Stimulated activated effector memory CD8-positive, alpha-beta T cell treated with anti-CD3 and anti-CD28 coated beads, Interleukin-12 subunit alpha, Interleukin-12 subunit beta, amount 100 ng/mL, for 72 hours (primary cell): ENCODE results near the gene ALDH1L1.
"Not testable (repeated sequence)": the region's sequence is repeated elsewhere in the genome, so short reads cannot be mapped to it uniquely, and the experiment has no call there.

Experiments
- ATAC-seq: fragments of 150-1000 bp; cut with Tn5 transposase; 2 replicates; pipeline ENCODE4 v1.10.0; 2021
- DNase-seq, 2 donors: peaks; one replicate each; pipeline ENCODE4 v3.0.0; 2021 to 2022; ENCODE audit warnings: low spot score in 2 of 2
- H3K27ac Mint-ChIP-seq: one replicate; pipeline ENCODE4 v1.8.0; 2022; ENCODE audit warnings: mild to moderate bottlenecking, mixed read lengths
- H3K36me3 Mint-ChIP-seq: one replicate; pipeline ENCODE4 v1.8.0; 2022; ENCODE audit warnings: mild to moderate bottlenecking, mixed read lengths
- H3K4me1 Mint-ChIP-seq: one replicate; pipeline ENCODE4 v1.8.0; 2022; ENCODE audit warnings: mixed read lengths
- H3K4me3 Mint-ChIP-seq: one replicate; pipeline ENCODE4 v1.8.0; 2022; ENCODE audit warnings: mild to moderate bottlenecking, mixed read lengths
- H3K9me3 Mint-ChIP-seq: one replicate; pipeline ENCODE4 v1.8.0; 2022; ENCODE audit warnings: mixed read lengths

ALDH1L1 gene

GRCh38 chr3:126085276-126085675, 95.1 kb downstream of the ALDH1L1 start:
- ATAC-seq (no peak), DNase-seq (peak in 1 of 2 donors; percentile 50)
- H3K27ac Mint-ChIP-seq = peak overlapping the region; percentile 77
- peaks cover 6% of the 10 kb centered on the region for H3K36me3 Mint-ChIP-seq
- peak overlapping the region; percentile 90 for H3K4me3 Mint-ChIP-seq
- peaks cover 24% of the 10 kb centered on the region for H3K4me1 Mint-ChIP-seq
- H3K9me3 Mint-ChIP-seq = peaks cover 3% of the 10 kb centered on the region

- Mint-ChIP-seq H3K36me3 (peaks cover 6% of the 10 kb centered on the region), H3K27ac (peak overlapping the region; percentile 77), H3K9me3 (peaks cover 3% of the 10 kb centered on the region), H3K4me1 (peaks cover 24% of the 10 kb centered on the region), H3K4me3 (peak overlapping the region; percentile 90)
- DNase-seq (peak in 1 of 2 donors; percentile 46), ATAC-seq (no peak)
These were observed 95.6 kb downstream of the ALDH1L1 start for GRCh38 chr3:126084768-126085180.

- Mint-ChIP-seq H3K36me3 (peaks cover 6% of the 10 kb centered on the region), H3K4me3 (peak within 1 kb of the TSS; percentile 90), H3K27ac (peak within 1 kb of the TSS; percentile 95), H3K9me3 (peaks cover 3% of the 10 kb centered on the region), H3K4me1 (peaks cover 24% of the 10 kb centered on the region)
- DNase-seq (peak; percentile 79 to 93), ATAC-seq (peak; percentile 93)
These were observed 96.2 kb downstream of the ALDH1L1 start, which contains the start of gene SLC41A3 for GRCh38 chr3:126083913-126084767. TSS of gene SLC41A3 (minus strand) at chr3:126084124. CDS start at chr3:126068219, 15,905 bp downstream.

GRCh38 chr3:126083511-126083912, 96.9 kb downstream of the ALDH1L1 start:
- DNase-seq = peak in 1 of 2 donors; percentile 34
- peaks cover 24% of the 10 kb centered on the region for H3K4me1 Mint-ChIP-seq
- peaks cover 6% of the 10 kb centered on the region for H3K36me3 Mint-ChIP-seq
- H3K27ac Mint-ChIP-seq = peak overlapping the region; percentile 95
- H3K9me3 Mint-ChIP-seq = peaks cover 3% of the 10 kb centered on the region
- ATAC-seq = peak; percentile 77
- H3K4me3 Mint-ChIP-seq = peak overlapping the region; percentile 90

GRCh38 chr3:126083138-126083445, 97.3 kb downstream of the ALDH1L1 start:
- peak in 1 of 2 donors; percentile 47 for DNase-seq
- no peak for ATAC-seq
- peak overlapping the region; percentile 90 for H3K4me3 Mint-ChIP-seq
- H3K36me3 Mint-ChIP-seq = peaks cover 6% of the 10 kb centered on the region
- H3K27ac Mint-ChIP-seq = peak overlapping the region; percentile 95
- H3K9me3 Mint-ChIP-seq = peaks cover 3% of the 10 kb centered on the region
- H3K4me1 Mint-ChIP-seq = peaks cover 24% of the 10 kb centered on the region

DNA sequence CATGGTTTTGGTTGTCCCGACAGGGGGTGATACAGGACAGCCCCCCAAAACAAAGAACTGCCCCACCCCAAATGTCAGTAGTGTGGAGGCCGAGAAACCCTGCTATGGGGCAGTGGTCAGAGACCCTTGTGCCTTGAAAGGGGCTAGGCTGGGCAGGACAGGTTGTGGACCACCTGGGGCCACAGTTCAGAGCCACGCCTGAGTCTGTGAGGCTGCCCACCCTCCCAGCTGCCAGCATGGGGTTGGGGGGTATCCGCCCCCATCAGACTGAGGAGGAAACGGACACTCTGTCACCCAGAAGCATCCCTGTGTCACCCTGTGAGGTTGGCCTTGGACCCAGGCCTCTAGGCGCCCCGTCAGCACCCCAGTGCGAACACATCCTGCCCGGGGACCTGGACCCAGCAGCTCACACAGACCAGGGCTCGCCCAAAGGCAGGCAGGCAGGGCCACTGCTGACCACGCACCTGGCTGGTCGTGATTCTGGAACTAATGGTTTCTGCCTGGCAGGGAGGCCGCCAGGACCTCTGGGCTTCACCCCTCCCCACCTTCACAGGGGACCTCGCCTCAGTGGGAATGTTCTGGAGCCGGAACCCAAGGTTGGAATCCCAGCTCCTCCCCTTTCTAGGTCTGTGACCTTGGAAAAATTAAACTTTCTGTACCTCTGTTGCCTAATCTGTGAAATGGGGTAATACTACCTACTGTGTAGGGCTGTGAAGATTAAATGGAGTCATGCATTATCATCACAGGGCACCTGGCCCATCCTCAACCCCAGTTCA, 97.8 kb downstream of the ALDH1L1 start:
- H3K4me3 Mint-ChIP-seq = peak overlapping the region; percentile 90
- peak overlapping the region; percentile 95 for H3K27ac Mint-ChIP-seq
- ATAC-seq (no peak), DNase-seq (peak in 1 of 2 donors; percentile 48)
- H3K36me3 Mint-ChIP-seq = peaks cover 6% of the 10 kb centered on the region
- peaks cover 24% of the 10 kb centered on the region for H3K4me1 Mint-ChIP-seq
- peaks cover 3% of the 10 kb centered on the region for H3K9me3 Mint-ChIP-seq

GRCh38 chr3:126081618-126082361, 98.6 kb downstream of the ALDH1L1 start:
- DNase-seq (peak in 1 of 2 donors; percentile 52), ATAC-seq (no peak)
- H3K27ac Mint-ChIP-seq = no peak overlapping the region
- H3K36me3 Mint-ChIP-seq = peaks cover 6% of the 10 kb centered on the region
- H3K4me3 Mint-ChIP-seq = peak overlapping the region; percentile 90
- peaks cover 3% of the 10 kb centered on the region for H3K9me3 Mint-ChIP-seq
- peaks cover 24% of the 10 kb centered on the region for H3K4me1 Mint-ChIP-seq

DNA sequence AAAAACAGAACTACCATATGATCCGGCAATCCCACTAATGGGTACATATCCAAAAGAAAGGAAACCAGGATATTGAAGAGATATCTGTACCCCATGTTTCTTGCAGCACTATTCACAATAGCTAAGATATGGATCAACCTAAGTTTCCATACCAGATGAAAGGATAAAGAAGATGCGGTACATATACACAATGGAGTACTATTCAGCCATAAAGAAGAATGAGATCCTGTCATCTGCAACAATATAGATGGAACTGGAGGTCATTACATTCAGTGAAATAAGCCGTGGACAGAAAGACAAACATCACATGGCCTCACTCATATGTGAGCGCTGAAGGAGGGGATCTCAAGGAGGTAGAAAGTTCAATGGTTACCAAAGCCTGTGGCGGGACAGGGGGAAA, 99.4 kb downstream of the ALDH1L1 start:
- ATAC-seq (no peak), DNase-seq (peak in 1 of 2 donors; percentile 12)
- Mint-ChIP-seq H3K4me3 (no peak overlapping the region), H3K4me1 (peaks cover 22% of the 10 kb centered on the region), H3K27ac (no peak overlapping the region), H3K9me3 (peaks cover 3% of the 10 kb centered on the region), H3K36me3 (peaks cover 6% of the 10 kb centered on the region)

DNA sequence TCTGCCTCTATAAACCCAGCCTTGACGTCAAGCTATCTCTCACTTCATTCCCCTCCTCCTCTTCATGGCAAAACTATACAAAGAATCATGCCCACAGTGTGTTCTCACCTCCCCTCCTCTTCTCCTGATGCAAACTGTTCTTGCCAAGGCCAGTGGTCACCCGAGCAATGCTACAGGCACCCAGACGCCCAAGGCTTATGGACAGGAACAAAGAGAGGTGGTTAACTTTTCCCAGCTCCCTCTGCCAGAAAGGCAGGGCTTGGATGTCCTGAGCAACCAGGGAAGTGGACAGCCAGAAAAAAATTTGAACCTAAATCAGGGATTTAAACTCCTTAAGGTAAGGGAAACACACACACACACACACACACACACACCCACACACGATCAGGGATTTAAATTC, 101.5 kb downstream of the ALDH1L1 start:
- ATAC-seq (no peak), DNase-seq (peak in 1 of 2 donors; percentile 8)
- Mint-ChIP-seq H3K9me3 (peaks cover 3% of the 10 kb centered on the region), H3K4me3 (no peak overlapping the region), H3K36me3 (no peaks in the 10 kb centered on the region), H3K4me1 (peaks cover 8% of the 10 kb centered on the region), H3K27ac (no peak overlapping the region)

- ATAC-seq (no peak), DNase-seq (peak in 1 of 2 donors; percentile 32)
- no peak overlapping the region for H3K4me3 Mint-ChIP-seq
- H3K36me3 Mint-ChIP-seq = no peaks in the 10 kb centered on the region
- peaks cover 1% of the 10 kb centered on the region for H3K4me1 Mint-ChIP-seq
- no peak overlapping the region for H3K27ac Mint-ChIP-seq
- peaks cover 4% of the 10 kb centered on the region for H3K9me3 Mint-ChIP-seq
These were observed 102.6 kb downstream of the ALDH1L1 start for GRCh38 chr3:126077754-126078153.

DNA sequence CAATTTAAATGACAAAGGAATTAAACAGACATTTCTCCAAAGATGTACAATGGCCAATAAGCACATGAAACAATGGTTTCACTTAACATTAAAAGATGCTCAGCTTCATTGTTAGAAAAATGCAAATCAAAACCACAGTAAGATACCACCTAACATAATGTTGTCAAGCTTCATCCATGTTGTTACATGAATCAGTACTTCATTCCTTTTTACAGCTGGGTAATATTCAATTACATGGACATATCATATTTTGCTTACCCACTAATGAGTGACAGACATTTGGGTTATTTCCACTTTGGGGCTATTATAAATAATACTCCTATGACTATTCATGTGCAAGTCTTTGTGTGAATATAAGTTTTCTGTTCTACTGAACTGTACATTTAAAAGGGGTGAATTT, 104.2 kb downstream of the ALDH1L1 start:
- DNase-seq (no peak), ATAC-seq (no peak)
- Mint-ChIP-seq H3K27ac (no peak overlapping the region), H3K4me1 (no peaks in the 10 kb centered on the region), H3K9me3 (peaks cover 5% of the 10 kb centered on the region), H3K4me3 (no peak overlapping the region), H3K36me3 (no peaks in the 10 kb centered on the region)

DNA sequence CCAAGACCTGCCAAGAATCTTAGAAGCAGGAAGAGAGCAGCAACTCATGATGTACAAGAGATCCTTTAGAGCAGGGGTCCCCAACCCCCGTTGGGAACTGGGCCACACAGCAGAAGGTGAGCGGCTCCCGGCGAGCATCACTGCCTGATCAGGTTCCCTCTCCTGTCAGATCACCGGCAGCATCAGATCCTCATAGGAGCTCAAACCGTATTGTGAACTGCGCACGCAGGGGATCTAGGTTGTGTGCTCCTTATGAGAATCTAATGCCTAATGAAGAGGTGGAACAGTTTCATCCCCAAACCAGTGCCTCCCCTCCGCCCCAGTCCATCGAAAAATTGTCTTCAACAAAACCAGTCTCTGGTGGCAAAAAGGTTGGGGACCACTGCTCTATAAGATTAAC, 110.2 kb downstream of the ALDH1L1 start:
- Mint-ChIP-seq H3K36me3 (no peaks in the 10 kb centered on the region), H3K4me1 (no peaks in the 10 kb centered on the region), H3K9me3 (peaks cover 2% of the 10 kb centered on the region), H3K4me3 (no peak overlapping the region), H3K27ac (no peak overlapping the region)
- ATAC-seq (no peak), DNase-seq (no peak)

DNA sequence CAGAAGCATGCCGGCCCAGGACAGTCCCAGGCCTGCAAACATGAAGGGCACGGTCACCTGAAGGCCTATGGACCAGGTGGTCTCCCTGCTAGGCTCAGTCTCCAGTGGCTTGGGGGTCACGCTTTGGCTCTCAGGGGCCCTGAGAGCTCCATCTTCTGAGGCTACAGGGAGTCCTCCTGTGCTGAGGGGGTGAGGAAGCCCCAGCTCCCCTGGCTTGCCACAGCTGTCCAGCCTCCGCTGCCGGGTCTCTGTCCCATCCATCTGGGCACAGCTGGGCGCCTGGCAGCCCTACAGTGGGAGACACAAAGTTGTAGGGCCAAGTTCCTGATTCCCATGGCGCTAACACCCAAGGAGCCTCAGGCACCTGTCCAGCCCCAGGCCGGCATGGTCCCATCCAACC, 112.4 kb downstream of the ALDH1L1 start:
- H3K4me3 Mint-ChIP-seq = no peak overlapping the region
- H3K27ac Mint-ChIP-seq = peak overlapping the region; percentile 50
- no peak for DNase-seq
- peaks cover 2% of the 10 kb centered on the region for H3K9me3 Mint-ChIP-seq
- H3K36me3 Mint-ChIP-seq = no peaks in the 10 kb centered on the region
- ATAC-seq = no peak
- peaks cover 17% of the 10 kb centered on the region for H3K4me1 Mint-ChIP-seq

DNA sequence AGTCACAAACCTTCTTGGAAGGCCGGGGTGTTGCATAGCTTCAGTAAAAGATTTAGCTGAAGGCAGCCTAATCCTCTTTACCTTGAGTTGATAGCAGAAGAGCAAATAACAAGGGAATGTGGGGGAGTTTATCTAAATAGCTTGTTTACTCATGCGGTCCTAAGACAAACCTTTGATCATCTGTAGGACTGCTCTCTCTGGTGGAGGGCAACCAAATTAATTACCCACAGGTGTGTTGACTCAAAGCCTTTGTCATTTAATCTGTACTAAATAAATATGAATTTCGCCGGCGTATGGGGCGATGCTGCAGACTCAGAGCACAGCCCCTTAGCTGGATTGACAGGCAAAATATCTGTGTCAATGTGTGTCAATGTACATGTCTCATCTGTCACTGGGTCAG, 113.7 kb downstream of the ALDH1L1 start:
- H3K27ac Mint-ChIP-seq, H3K9me3 Mint-ChIP-seq, ATAC-seq, H3K36me3 Mint-ChIP-seq, DNase-seq, H3K4me3 Mint-ChIP-seq: not testable (repeated sequence)
- peaks cover 17% of the 10 kb centered on the region for H3K4me1 Mint-ChIP-seq

- H3K4me1 Mint-ChIP-seq = peaks cover 17% of the 10 kb centered on the region
- ATAC-seq = no peak
- no peak for DNase-seq
- no peaks in the 10 kb centered on the region for H3K36me3 Mint-ChIP-seq
- no peak overlapping the region for H3K4me3 Mint-ChIP-seq
- H3K9me3 Mint-ChIP-seq = no peaks in the 10 kb centered on the region
- no peak overlapping the region for H3K27ac Mint-ChIP-seq
These were observed 114.5 kb downstream of the ALDH1L1 start for GRCh38 chr3:126065876-126066275.
